SH-SY5Y (cell line): ENCODE data around the gene POU2F2.

ENCODE experiments used
- GATA2 ChIP-seq: IDR thresholded peaks from 2 replicates; pipeline ENCODE4 v1.6.1; 2011; ENCODE audit warnings: mild to moderate bottlenecking, low read depth, low read length
- GATA3 ChIP-seq: IDR thresholded peaks from 2 replicates; pipeline ENCODE4 v1.6.1; 2011; ENCODE audit warnings: low read depth, mild to moderate bottlenecking, low read length, moderate library complexity

- TF ChIP-seq GATA2 (no peak), GATA3 (no peak)
Observed at GRCh38 chr19:42159942-42160341, 27.7 kb upstream of the POU2F2 start.
